Stimulated activated CD8-positive, alpha-beta memory T cell treated with anti-CD3 and anti-CD28 coated beads, Interleukin-12 subunit alpha, Interleukin-12 subunit beta, amount 100 ng/mL, for 24 hours (primary cell): ENCODE results near the gene ACKR2.

Experiments used
- DNase-seq: peaks from one replicate; pipeline ENCODE4 v3.0.0-alpha.2; 2020; ENCODE audit errors: extremely low read depth

Gene ACKR2

DNA sequence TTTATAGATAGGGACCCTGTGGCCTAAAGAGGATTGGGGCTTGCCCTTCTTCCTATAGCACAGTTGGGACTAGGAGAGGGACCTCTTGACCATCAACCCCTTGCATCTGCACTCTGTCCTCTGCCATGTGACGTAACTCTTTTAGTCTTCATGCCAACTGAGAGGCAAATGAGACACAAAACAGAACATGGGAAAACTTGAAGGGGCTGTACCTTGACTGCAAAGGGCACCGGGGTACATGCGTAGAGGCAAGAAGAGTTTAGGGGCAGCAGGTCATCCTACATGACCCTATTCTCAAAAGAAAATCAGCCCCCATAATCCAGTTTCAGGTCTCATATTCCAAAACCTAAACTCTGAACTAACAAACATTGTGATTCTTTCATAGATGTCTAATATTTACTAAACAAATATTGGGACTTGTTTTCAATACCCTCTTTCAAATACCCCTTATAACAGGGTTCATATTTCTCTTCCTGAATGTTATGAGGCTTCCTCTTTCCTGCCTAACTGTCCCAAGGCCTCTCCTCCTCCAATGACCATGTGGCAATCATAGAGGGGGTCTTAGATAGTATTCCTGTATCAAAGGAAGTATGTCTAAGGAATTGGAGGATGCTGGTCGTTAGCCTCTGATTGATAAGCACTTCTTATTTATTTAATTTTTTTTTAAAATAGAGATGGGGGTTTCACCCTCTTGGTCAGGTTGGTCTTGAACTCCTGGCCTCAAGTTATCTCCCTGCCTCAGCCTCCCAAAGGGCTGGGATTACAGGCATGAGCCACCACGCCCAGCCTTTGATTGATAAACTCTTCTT lies 20.6 kb downstream of the ACKR2 start:
- no peak for DNase-seq

DNA sequence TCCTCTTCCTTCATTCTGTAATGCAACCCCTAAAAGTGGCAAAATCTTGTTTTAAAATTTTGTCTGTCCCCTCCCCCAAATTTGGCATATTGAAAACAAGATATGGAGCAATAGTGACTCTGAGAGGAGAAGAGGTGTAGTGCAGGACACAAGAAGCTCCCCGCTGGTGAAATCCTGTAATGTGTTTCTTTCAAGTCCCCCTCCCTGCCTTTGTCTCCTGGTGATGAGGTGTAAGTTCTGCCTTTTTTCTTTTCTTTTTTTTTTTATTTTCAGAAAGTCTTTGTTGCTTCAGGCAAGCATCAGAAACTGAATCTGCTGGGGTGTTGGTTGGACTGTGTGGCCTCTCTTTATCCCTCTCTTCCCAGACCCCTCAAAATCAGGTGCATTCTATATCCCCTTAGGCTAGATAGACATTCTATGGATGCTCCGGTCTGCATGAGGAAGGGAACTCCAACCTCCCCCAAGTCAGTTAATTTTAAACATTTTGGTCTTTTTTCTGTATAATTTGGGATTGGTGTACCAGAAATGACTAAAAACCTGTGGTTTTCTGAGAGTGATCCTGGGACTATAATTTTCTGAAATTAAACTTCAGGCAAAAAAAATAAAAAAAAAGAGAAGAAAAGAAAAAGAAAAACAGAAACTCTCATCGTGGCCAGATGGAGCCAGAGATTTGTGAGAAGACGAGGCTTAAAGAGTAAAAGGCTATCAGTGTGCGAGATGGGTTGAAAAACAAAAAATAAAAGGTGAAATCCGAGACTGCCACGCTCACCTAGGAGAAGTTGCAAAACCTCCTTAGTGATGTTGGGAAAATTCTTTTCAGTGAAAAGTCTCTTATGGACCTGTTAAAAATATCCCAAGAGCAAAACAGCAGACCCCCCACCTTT lies 21.4 kb downstream of the ACKR2 start:
- DNase-seq = no peak

DNA sequence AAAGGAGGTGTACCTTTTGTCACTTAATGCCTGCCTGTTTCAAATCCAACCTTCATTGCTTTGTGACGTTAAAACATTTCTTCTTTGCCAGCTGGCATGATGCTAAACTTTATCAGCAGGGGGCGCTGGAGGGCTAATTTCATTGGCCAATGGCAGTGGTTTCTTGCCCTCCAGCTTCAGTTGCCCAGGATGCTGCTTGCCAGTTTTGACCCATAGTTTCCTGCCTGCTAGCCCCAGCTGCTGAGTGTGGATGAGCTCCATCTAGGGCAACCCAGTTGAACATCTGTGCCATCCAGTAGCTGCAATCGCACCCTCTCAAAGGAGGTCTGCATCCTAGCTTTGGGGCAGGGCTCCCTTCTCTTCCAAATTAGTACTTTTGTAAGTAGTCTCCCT lies 22.1 kb downstream of the ACKR2 start:
- DNase-seq = peak; percentile 37

DNA sequence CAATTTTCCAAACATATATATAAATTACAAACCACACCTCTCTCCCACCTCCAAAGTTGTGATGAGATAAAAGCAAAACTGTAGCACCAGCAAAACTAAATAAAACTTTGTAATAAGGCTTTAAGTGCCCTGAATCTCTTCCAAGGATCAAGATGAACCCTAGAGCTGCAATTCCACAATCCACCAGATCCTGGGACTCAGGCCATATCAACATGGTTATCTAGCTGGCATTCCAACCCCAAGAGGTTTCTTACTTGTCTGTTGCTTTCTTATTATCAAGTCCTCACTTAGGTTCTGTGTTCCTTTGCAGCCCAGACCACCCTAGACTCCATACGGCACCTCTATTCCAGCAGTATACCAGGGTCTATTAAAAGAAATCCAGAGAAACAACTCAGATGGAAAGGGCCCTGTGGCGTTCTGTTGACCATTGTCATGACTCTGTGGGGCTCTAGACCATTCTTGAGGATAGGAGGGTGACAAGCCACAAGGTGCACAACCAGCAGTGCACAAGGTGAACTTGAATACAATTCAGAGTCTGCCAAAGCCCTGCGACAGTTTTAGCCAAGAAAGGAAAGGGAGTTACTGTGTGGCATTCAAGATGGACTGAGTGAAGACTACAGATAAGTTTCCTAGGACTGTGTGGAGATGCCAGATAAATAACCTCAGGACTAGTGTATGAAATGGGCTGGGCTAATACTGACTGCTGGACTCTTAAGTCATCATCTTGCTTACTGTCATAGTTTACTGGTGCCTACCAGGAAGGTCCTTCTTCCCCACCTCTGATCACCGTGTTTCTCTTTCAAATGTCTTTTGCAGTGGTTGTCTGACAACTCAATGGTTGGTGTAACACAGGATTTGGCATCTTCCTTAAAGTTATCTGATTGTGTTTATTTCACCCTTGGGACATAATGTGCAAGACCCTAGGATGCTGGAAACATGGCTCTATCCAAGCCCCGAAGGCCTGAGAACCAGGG lies 27.2 kb downstream of the ACKR2 start:
- DNase-seq = no peak

DNA sequence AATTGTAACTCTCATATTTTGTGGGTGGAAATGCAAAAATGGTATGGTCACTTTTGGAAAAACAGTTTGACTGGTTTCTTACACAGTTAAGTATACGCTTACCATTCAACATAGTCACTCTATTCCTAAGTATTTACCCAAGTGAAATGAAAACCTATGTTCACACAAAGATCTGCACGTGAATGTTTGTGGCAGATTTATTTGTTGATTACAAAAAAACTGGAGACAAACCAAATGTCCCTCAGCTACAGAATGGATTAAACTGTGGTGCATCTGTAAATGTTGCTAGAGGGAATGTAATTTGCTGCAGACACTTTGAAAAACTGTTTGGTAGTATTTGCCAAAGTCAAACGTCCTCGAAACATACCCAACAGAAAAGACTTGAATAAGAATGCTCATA lies 29.3 kb downstream of the ACKR2 start:
- no peak for DNase-seq

DNA sequence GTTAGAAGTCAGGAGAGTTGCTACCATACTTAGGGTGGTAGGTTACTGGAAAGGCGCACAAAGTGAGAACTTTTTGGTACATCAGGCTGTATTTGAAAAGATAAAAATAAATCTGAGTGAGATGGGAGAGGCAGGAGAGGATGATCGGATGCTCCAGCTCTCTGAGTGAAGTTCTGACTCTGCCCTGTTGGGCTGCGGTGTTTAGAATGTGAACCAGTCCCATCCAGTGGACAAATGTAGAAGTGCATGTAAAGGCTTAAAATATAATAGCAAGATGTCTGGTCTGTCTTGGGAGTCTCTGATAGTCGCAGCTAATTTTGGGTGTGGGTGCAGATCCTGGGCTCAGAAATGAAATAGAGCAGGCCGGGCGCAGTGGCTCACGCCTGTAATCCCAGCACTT lies 30.4 kb downstream of the ACKR2 start:
- DNase-seq = no peak

DNA sequence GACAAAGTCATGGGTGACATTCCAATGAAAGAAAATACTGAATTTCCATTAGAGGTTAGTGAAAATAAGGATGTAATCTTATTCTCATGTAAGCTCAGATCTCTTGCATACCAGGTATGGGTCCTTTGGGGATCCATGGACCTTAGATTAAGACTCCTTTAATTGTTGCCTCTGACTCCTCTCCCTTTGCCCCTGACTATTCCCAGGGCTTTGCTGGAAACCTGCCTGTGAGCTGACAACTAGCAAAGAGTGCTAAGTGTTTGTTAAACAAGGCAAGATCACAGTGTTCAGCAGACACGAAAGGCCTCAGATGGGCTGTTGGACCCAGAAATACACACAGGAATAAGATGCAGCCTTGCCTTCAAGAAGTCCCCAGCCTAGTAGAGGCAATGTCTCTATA lies 32.1 kb downstream of the ACKR2 start:
- DNase-seq = no peak

DNA sequence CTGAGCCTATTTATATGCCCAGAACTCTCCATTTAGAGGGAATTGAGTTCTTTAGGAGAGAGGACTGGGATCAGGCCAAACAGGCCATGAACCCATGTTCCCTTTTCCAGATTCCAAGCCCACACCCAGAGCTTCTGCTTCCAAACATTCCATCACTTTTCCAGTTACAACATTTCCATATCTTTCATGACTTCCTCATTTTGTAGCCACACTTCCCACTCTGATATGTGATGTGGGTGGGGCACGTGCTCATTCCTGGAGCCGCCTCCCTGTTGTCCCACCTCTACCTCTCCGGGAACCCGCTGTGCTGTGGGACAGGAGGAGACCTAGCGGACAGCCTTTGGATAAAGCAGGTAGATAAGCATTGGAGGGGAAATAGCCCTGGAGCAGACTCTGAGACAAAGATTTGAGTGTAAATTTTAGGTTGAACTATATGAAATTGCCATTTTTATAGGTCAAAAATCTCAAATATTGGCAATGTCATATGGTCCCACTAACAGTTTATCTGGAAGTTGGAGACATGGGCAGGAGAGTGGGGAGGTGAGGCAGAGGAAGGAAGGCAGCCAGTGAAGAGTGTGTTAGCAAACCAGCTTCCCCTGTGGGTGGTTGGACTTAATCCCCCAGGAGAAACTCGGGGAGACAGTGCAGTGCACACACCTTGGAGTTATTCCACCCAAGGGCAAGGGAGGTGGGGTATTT lies 34.6 kb downstream of the ACKR2 start:
- no peak for DNase-seq

DNA sequence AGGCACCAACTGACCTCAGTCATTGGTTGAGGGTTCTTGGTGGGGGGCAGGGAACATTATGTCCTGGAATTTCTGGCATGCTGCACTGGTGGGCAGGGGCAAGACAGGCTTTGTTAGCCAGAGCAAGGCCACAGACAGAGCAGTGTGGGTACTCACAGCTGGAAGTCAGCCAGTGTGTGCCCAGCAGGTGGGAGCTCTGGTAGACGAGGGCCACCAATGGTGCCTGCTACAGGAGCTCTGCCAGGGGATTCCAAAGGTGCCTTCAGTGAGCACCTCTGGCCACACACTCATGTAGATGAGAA lies 35.1 kb downstream of the ACKR2 start:
- DNase-seq = no peak

DNA sequence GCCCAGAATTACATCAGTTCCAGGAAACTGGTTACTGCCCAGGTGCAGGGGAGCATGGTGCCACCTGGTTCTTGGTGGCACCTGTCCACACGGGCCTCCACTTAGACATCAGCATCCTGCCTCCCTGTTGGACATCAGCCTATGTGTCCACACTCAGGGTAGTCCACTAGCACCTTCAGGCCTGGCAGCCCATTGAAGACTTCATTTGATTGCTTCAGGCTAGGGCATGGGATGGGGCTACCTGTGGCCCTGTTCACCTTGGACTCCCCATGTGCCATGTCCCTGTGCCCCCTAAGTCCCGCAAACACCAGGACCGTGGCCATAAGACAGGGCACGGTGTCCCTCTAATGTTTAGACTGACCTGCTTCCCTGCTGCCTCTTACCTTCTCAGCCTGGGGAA lies 35.6 kb downstream of the ACKR2 start:
- DNase-seq = no peak

DNA sequence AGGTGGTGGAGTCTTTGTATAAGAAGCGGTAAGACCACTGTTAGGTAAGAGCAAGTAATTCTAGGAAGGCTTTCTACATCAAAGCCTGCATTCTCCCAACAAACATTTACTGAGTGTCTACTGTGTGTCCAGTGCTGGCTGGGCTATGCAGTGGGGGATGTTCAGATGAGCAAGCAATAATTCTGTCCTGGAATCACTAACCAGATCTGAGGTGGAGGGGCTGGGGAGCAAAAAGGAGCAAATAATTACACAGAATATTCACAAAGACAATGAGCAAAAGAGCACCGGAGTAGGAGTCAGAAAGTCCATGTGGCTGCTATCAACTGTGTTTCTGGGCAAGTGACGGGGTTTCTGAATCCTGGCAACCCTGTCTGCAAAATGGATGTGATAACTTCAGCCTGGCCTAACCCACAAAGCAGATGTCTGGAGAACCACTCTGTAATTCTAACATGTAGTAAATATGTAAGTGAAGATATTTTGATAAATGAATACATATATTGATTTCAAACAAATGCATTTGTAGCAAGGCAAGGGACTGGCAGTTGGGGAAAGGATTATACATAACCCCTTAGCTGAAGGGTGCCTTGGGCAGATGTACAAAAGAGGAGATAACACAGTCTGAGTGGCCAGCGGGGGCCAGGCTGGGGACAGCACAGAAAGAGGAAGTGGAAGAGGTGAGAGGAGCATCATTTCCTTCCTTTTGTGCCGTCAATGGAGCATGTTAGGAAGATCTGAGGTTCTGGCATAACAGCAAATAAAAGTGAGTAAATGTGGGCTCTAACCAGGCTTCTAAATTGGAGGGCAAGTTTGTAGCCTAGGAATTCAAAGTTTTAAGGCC lies 37.7 kb downstream of the ACKR2 start:
- no peak for DNase-seq

DNA sequence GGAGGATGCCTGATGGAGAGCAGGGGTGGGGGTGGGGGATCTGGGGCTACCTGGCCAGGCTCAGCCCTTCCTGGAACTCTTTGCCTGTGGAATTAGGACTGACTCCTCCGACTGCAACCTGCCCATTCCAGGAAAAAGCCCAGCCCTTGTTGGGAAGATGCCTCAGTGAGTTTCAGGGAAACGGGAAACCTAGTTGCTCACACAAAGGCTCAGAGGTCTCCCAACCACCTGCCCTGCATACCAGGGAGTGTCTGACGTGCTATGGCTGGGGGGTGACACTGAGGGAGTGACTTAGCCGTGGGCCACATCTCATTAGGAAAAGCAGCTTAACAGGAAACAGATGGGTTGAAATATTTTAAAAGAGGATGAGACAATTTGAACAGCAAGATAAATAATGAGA lies 38.5 kb downstream of the ACKR2 start:
- no peak for DNase-seq

DNA sequence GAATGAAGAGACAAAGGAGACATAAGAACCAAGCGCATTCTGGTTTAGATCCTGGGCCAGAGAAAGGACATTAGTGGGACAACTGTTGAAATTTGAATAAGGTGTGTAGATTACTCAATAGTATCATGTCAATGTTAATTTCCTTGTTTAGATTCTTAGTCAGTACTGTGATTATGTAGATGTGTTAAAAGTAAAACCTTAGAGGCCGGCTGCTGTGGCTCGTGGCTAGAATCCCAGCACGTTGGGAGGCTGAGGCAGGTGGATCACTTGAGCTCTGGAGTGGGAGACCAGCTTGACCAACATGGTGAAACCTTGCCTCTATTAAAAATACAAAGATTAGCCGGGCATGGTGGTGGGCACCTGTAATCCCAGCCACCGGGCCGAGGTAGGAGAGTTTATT lies 39.8 kb downstream of the ACKR2 start:
- no peak for DNase-seq

DNA sequence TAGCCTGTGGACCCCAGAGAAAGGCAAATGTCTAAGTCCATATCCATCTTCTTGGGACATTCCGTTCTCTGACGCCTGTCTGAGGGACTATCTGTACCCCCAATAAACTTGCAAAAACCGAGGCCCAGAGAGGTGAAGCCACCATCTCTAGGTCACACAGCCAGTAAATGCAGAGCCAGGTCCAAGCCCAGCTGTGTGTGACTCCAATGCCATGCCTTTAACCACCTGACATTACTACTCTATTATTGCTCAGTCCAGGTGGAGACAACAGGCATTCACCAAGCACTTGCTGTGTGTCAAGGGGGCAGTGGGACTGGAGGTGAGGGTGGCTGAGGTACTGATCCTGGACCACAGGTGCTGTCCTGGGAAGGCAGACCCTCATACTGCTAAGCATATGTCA lies 41.0 kb downstream of the ACKR2 start:
- DNase-seq = no peak

DNA sequence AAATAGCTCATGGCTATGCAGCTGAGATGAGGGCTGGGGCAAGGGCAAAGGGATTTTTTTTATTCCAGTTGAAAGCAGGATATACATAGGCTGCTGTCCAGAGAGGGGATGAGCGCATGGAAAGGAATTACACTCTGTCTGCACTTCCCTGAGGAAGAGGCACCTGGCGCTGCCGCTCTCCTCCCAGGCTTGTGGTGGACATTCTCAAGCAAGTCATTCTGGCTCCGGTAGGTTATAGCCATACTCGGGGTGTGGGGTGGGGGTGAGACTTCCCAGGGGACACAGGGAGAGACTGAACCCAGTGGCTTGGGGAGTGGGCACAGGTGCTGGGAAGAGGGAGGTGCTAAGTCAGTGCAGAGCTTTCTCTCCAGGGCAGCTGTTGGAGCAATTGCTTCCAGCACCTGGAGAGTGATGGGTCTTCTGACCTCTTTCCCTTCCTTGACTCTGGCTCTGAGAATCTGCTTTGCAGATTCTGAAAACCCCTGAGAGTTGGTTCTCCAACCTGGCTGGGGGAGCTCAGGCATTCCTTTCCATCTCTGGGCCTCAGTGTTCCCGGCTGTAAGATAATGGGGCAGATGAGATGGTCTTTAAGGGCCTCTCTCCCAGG lies 42.1 kb downstream of the ACKR2 start:
- no peak for DNase-seq

DNA sequence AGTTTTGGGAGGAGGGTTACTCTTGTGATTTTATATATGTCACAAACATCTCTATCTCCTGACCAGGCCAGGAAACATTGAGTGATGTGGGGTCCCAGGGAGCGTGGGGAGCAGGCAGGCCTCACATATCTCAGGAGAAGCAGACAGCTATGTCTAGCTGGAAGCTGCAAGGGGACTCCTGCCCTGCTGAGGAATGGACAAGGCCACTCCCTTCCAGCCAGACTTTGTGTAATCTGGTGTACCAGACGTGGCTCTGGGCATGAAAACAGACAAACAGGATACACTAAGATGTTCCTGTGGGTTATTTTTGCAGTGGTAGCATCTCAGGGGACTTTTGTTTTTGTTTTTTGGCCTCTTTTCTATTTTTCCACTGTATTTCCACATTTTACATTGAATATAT lies 43.2 kb downstream of the ACKR2 start:
- DNase-seq = no peak

DNA sequence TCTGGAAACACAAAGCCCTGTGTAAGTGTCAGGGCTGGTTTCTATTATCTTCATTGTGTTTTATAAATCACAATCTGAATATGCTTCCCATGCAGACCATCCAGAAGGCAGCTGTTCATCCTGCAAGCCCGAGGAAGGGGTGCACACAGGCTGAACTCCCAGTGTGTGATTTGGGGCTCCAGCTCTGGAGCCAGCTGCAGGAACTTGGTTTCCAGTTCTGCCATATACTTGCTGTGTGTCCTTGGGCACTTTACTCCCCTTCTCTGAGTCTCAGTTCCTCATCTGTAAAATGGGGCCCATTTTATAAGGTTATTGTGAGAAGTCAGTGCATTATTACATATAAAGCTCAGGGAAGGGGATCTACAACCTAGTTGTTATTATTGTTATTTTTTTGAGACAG lies 43.8 kb downstream of the ACKR2 start:
- no peak for DNase-seq

DNA sequence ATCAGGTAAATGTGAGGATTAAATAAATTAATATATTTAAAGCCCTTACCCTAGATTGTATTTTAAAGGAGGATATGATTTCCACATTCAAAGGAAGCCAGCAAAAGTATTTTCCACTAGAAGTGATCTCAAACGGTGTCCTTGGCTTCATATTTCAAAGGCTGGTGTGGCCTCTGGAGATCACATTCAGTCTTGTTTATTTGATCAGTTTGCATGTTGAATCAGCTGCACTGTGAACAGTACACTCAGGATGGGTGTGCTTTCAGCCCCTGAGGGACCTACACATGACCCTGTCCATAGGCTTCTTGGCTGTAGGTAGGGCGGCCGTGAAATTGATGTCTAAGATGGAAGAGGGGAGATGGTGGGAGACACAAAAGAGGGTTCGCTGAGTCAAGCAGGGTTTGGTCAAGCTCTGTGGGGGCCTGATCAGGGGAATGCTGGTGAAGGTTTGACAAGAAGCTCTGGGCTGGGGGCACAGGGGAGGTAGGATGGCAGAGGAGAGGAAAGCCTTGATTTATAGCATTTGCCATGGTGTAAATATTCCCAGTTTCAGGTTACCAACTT lies 44.6 kb downstream of the ACKR2 start:
- DNase-seq = no peak

DNA sequence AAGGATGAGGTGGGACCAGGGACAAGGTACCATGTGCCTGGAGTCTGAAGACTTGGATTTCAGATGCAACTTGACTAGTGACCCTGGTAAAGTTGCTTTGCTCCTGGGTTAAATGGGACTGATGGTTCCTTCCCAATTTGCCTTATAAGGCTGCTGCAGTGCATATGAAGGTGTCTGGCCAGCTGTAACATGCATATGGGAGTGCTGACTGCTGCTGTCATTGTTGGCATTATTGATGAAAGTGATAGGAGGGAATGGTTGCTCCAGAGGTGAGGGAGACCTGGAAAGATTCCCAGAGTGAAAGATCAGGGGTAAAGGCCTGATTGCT lies 45.9 kb downstream of the ACKR2 start:
- no peak for DNase-seq
